Measurements from ENCODE around the gene EGR4. TPM values are rescaled to one million over a fixed set of nuclear protein-coding genes. Genes with fewer than 3 reads are reported as not detected.
"Not testable (repeated sequence)": the region's sequence is repeated elsewhere in the genome, so short reads cannot be mapped to it uniquely, and the experiment has no call there.

The EGR4 gene
- total RNA-seq, 2 donors from 2014 or later, result 0.15 TPM; not detected in 1

DNA sequence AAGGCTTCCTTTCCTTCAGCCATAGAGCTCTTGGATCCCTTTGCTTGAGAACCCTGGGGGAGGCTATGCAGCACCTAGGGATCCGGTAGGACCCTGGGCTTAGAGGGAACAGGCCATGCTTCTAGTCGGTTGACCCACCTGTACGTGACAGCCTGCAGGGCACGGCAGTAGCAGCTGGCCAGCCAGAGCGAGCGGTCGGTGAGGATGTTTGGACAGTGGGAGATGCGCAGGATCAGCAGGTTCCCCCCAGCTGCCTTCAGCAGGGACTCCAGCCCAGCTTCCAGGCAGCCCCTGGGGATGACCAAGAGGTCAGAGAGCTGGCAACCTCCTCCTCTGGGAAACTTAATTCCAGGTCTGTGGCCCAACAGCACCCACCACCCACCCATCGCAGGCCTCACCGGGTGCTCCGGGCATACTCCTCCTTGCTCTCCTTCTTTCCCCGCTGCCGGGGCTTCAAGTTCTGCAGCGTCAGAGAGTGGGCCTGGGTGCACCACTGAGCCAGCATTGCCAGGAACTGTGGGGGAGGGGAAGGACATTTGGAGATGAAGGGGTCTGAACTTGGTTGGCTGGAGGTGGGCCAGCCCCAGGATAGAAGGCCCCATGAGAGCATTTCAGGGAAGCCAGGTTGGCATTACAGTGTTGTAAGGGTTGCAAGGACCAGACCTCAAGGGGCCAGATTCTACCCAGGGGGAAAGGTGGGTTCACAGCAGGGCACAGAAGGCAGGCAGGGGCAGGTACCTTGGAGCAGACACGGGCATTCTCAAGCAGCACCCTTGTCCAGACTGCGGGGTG is 29.6 kb downstream of the EGR4 start:
- TF ChIP-seq, protein P1, sequence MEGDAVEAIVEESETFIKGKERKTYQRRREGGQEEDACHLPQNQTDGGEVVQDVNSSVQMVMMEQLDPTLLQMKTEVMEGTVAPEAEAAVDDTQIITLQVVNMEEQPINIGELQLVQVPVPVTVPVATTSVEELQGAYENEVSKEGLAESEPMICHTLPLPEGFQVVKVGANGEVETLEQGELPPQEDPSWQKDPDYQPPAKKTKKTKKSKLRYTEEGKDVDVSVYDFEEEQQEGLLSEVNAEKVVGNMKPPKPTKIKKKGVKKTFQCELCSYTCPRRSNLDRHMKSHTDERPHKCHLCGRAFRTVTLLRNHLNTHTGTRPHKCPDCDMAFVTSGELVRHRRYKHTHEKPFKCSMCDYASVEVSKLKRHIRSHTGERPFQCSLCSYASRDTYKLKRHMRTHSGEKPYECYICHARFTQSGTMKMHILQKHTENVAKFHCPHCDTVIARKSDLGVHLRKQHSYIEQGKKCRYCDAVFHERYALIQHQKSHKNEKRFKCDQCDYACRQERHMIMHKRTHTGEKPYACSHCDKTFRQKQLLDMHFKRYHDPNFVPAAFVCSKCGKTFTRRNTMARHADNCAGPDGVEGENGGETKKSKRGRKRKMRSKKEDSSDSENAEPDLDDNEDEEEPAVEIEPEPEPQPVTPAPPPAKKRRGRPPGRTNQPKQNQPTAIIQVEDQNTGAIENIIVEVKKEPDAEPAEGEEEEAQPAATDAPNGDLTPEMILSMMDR (conservative IDR thresholded peaks at IDR 0.05), result no peak
- Histone ChIP-seq H3K36me3 (ENCODE audit: control insufficient read depth, insufficient read depth, low read length) (no peaks in the 10 kb centered on the region), H3K27ac (ENCODE audit: low read depth, low read length) (no peak overlapping the region), H3K27me3 (ENCODE audit: control insufficient read depth, insufficient read depth, low read length, poor library complexity, severe bottlenecking) (peaks cover 22% of the 10 kb centered on the region), H3K4me3 (ENCODE audit: low read length) (no peak overlapping the region), H3K9me3 (ENCODE audit: control insufficient read depth, low read length) (no peaks in the 10 kb centered on the region), H3K4me1 (ENCODE audit: control insufficient read depth, insufficient read depth, low read length) (no peaks in the 10 kb centered on the region), H3K9ac (ENCODE audit: extremely low read depth, low read length, poor library complexity, severe bottlenecking) (no peak overlapping the region)
- Mint-ChIP-seq H3K4me1 (peaks cover 2% of the 10 kb centered on the region), H3K9me3 (no peaks in the 10 kb centered on the region), H3K4me3 (no peak overlapping the region), H3K27me3 (ENCODE audit: insufficient read depth) (peaks cover 22% of the 10 kb centered on the region), H3K36me3 (ENCODE audit: low read depth) (peaks cover 9% of the 10 kb centered on the region), H3K27ac (no peak overlapping the region)
- DNase-seq, result no peak
- WGBS, 2 experiments (ENCODE audit: insufficient coverage in 1 of 2, insufficient read length in 1 of 2), result 96% methylated on average over 11 to 16 of the region's 16 CpGs

DNA sequence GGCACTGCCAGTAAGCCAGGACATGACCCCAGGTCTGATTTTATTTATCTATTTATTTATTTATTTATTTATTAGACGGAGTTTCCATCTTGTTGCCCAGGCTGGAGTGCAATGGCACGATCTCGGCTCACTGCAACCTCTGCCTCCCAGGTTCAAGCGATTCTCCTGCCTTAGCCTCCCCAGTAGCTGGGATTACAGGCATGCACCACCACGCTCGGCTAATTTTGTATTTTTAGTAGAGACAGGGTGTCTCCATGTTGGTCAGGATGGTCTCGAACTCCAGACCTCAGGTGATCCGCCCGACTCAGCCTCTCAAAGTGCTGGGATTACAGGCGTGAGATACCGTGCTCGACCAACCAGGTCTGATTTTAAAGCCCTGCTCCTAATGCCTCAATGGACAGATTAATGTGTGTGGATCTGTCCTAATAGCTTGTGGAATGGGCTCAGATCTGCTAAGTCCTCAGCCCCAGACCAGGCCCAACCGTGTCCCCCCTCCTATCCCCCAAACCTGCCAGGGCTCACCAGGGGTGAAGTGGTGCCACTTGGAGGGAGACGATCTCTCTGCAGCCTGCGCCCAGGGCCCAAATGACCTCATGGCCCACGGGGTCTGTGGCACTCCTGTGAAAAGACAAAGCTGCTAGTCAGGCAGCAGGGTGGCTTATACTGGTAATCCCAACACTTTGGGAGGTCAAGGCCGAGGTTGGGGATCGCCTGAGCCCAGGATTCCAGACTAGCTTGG is 30.5 kb downstream of the EGR4 start:
- not testable (repeated sequence) for H3K4me3 Mint-ChIP-seq; H3K9me3 ChIP-seq (ENCODE audit: control insufficient read depth, low read length); H3K4me1 ChIP-seq (ENCODE audit: control insufficient read depth, insufficient read depth, low read length); H3K4me3 ChIP-seq (ENCODE audit: low read length); H3K36me3 ChIP-seq (ENCODE audit: control insufficient read depth, insufficient read depth, low read length); H3K27ac ChIP-seq (ENCODE audit: low read depth, low read length); H3K9ac ChIP-seq (ENCODE audit: extremely low read depth, low read length, poor library complexity, severe bottlenecking); H3K4me1 Mint-ChIP-seq; H3K27ac Mint-ChIP-seq; H3K36me3 Mint-ChIP-seq (ENCODE audit: low read depth); H3K9me3 Mint-ChIP-seq; DNase-seq
- peaks cover 13% of the 10 kb centered on the region for H3K27me3 ChIP-seq (ENCODE audit: control insufficient read depth, insufficient read depth, low read length, poor library complexity, severe bottlenecking)
- WGBS, 2 experiments (ENCODE audit: insufficient coverage in 1 of 2, insufficient read length in 1 of 2), result 92 to 93% methylated on average over 14 to 18 of the region's 18 CpGs
- H3K27me3 Mint-ChIP-seq (ENCODE audit: insufficient read depth), result peaks cover 14% of the 10 kb centered on the region

DNA sequence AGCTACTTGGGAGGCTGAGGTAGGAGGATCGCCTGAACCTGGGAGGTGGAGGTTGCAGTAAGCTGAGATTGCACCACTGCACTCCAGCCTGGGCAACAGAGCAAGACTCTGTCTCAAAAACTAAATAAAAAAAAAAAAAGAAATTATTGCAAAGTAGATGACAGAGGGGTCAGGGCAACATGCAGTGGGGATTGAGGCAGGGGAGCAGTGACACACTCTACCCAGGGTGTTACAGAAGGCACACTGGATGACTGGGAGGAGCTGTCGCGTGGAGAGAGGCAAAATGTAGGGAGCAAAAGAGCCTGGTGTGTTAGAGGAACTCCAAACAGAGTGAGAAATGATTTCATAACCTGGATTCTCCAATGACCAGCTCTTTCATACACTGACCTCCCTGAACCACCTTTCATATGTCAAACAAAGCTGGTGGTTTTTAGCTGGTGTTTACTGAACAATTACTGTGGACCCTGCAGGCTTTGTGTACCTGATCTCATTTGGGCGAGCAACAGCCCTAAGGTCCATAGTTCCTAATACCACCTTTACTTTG is 31.2 kb downstream of the EGR4 start:
- H3K27me3 Mint-ChIP-seq (ENCODE audit: insufficient read depth), result peaks cover 7% of the 10 kb centered on the region
- no peak overlapping the region for H3K27ac Mint-ChIP-seq
- H3K9me3 ChIP-seq (ENCODE audit: control insufficient read depth, low read length), result no peaks in the 10 kb centered on the region
- H3K9me3 Mint-ChIP-seq, result no peaks in the 10 kb centered on the region
- no peaks in the 10 kb centered on the region for H3K36me3 ChIP-seq (ENCODE audit: control insufficient read depth, insufficient read depth, low read length)
- H3K4me1 ChIP-seq (ENCODE audit: control insufficient read depth, insufficient read depth, low read length), result no peaks in the 10 kb centered on the region
- H3K27ac ChIP-seq (ENCODE audit: low read depth, low read length), result no peak overlapping the region
- H3K9ac ChIP-seq (ENCODE audit: extremely low read depth, low read length, poor library complexity, severe bottlenecking), result no peak overlapping the region
- TF ChIP-seq, protein P1 (conservative IDR thresholded peaks at IDR 0.05), result no peak
- no peak overlapping the region for H3K4me3 Mint-ChIP-seq
- peaks cover 6% of the 10 kb centered on the region for H3K27me3 ChIP-seq (ENCODE audit: control insufficient read depth, insufficient read depth, low read length, poor library complexity, severe bottlenecking)
- peaks cover 9% of the 10 kb centered on the region for H3K36me3 Mint-ChIP-seq (ENCODE audit: low read depth)
- no peak for DNase-seq
- peaks cover 2% of the 10 kb centered on the region for H3K4me1 Mint-ChIP-seq
- no peak overlapping the region for H3K4me3 ChIP-seq (ENCODE audit: low read length)
- WGBS, 2 experiments (ENCODE audit: insufficient coverage in 1 of 2, insufficient read length in 1 of 2), result 80 to 93% methylated on average over 1 to 4 of the region's 4 CpGs

Data from endodermal cell (in vitro differentiated cells).